A673 (cell line): ENCODE results near the gene GPR156. TPM values are rescaled to one million over a fixed set of nuclear protein-coding genes. Genes with fewer than 3 reads are reported as not detected.

ENCODE experiments used
- BruUV-seq: library from RNA; stranded (reverse); fragments of 400-500 nt; replicated peaks from 2 replicates; lab custom pipeline; 2021; lab: Mats Ljungman, UMichigan
- CTCF ChIA-PET: fragments of 300-600 bp; sonication (Branson Sonifier 250); formaldehyde crosslinking; loops from one replicate; lab custom pipeline; 2022; ENCODE audit warnings: antibody characterized with exemption; lab: Charles Lee
- POLR2A ChIA-PET: fragments of 300-600 bp; sonication (Branson Sonifier 250); formaldehyde crosslinking; loops from one replicate; lab custom pipeline; 2022; ENCODE audit warnings: antibody characterized with exemption; ENCODE audit not compliant: low non-redundant PET; lab: Charles Lee
- DNase-seq: peaks from one replicate; pipeline ENCODE4 v3.0.0-alpha.2; 2015; ENCODE audit warnings: low spot score
- H3K27ac ChIP-seq: fragments of 200-600 bp; sonication (generic); 2 replicates; pipeline ENCODE4 v1.5.1; 2016; ENCODE audit warnings: mixed run types, low read depth, mild to moderate bottlenecking, mixed read lengths, antibody characterized with exemption, low read length; ENCODE audit not compliant: poor library complexity, severe bottlenecking
- H3K27me3 ChIP-seq: fragments of 200-600 bp; sonication (generic); replicated peaks from 2 replicates; pipeline ENCODE4 v1.6.1; 2017; ENCODE audit warnings: mixed run types, low read depth, mild to moderate bottlenecking, mixed read lengths, antibody characterized with exemption, low read length; ENCODE audit not compliant: insufficient read depth, poor library complexity
- H3K36me3 ChIP-seq: fragments of 200-600 bp; sonication (generic); 2 replicates; pipeline ENCODE4 v1.6.1; 2016; ENCODE audit warnings: mixed run types, mild to moderate bottlenecking, mixed read lengths, antibody characterized with exemption, low read length; ENCODE audit not compliant: insufficient read depth, poor library complexity, severe bottlenecking
- H3K4me1 ChIP-seq: fragments of 200-600 bp; sonication (generic); 2 replicates; pipeline ENCODE4 v1.6.1; 2017; ENCODE audit warnings: mixed run types, mild to moderate bottlenecking, mixed read lengths, antibody characterized with exemption, low read length; ENCODE audit not compliant: insufficient read depth, poor library complexity, severe bottlenecking
- H3K4me3 ChIP-seq: fragments of 200-600 bp; sonication (generic); 2 replicates; pipeline ENCODE4 v1.5.1; 2016; ENCODE audit warnings: low read depth, mixed run types, mild to moderate bottlenecking, mixed read lengths, low read length; ENCODE audit not compliant: poor library complexity, severe bottlenecking
- H3K9me3 ChIP-seq: fragments of 200-600 bp; sonication (generic); 2 replicates; pipeline ENCODE4 v1.6.1; 2016; ENCODE audit warnings: mixed run types, low read depth, mild to moderate bottlenecking, mixed read lengths, antibody characterized with exemption, low read length; ENCODE audit not compliant: poor library complexity, severe bottlenecking
- EZH2 ChIP-seq: fragments of 200-600 bp; sonication (generic); IDR thresholded peaks from 2 replicates; pipeline ENCODE4 v1.6.1; 2017; ENCODE audit warnings: borderline replicate concordance, low read depth, mild to moderate bottlenecking, mixed read lengths, antibody characterized with exemption, low read length; ENCODE audit not compliant: poor library complexity, severe bottlenecking
- intact Hi-C: fragments of 100-400 bp; cut with micrococcal nuclease; formaldehyde crosslinking; loops from one replicate; pipeline ENCODE4 v1.10.0; 2022; ENCODE audit not compliant: unreplicated experiment
- total RNA-seq: library from RNA; stranded (reverse); gene quantifications from 2 replicates; pipeline ENCODE4 v1.2.3, GENCODE V29; 2021
- TF ChIP-seq, protein P1 (sequence below): fragments of 300-800, 200-600 bp; sonication (generic); conservative IDR thresholded peaks from 2 replicates; pipeline ENCODE4 v1.5.1; 2017; ENCODE audit warnings: low read depth, mild to moderate bottlenecking, antibody characterized with exemption, low read length, moderate library complexity, mixed read lengths

GPR156 gene
- total RNA-seq, 1 experiment from 2014 or later: 0.62 TPM

DNA sequence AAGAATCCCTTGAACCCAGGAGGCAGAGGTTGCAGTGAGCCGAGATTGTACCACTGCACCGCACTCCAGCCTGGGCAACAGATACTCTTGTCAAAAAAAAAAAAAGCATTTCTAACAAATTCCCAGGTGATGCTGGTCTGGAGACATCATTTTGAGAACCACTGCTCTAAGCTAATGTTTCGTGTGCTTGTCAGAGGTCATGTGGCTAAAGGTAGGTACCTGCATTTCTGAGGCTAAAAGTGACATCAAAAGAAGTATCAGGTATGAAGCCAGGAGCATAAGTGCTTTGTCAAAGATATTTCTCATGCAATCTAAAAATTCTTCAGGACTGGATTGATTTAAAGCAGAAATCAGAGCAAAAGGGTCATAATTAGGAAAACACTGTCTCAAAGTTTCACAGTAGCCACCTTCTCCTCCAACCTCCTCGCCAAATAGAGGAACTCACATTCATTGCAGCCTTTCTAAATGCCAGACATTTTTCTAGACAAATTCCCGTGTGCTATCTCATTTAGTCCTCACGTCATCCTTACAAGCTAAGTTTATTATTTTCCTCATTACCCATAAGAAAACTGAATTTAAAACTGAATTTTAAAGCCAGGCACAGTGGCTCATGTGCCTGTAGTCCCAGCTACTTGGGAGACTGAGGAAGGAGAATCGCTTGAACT, 165.0 kb downstream of the GPR156 start:
- Histone ChIP-seq H3K9me3 (no peaks in the 10 kb centered on the region), H3K4me1 (no peaks in the 10 kb centered on the region), H3K36me3 (no peaks in the 10 kb centered on the region), H3K27me3 (no peaks in the 10 kb centered on the region), H3K4me3 (no peak overlapping the region), H3K27ac (no peak overlapping the region)
- ChIA-PET POLR2A (no interaction called here), CTCF (no interaction called here)
- no peak for DNase-seq
- no TSS peak for BruUV-seq
- intact Hi-C loops: no loop called here
- no peak for TF ChIP-seq EZH2
- TF ChIP-seq, protein P1, sequence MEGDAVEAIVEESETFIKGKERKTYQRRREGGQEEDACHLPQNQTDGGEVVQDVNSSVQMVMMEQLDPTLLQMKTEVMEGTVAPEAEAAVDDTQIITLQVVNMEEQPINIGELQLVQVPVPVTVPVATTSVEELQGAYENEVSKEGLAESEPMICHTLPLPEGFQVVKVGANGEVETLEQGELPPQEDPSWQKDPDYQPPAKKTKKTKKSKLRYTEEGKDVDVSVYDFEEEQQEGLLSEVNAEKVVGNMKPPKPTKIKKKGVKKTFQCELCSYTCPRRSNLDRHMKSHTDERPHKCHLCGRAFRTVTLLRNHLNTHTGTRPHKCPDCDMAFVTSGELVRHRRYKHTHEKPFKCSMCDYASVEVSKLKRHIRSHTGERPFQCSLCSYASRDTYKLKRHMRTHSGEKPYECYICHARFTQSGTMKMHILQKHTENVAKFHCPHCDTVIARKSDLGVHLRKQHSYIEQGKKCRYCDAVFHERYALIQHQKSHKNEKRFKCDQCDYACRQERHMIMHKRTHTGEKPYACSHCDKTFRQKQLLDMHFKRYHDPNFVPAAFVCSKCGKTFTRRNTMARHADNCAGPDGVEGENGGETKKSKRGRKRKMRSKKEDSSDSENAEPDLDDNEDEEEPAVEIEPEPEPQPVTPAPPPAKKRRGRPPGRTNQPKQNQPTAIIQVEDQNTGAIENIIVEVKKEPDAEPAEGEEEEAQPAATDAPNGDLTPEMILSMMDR: no peak

Other genes with a start within 250 kb of the GPR156 start
- gene GSK3B, start 190.8 kb downstream of the GPR156 start, total RNA-seq: 52.0 and 56.6 TPM in 2 replicates
- 29.2 and 34.1 TPM in 2 replicates for gene LRRC58, start 64.1 kb upstream of the GPR156 start, total RNA-seq
- 89.1 and 122 TPM in 2 replicates for gene FSTL1, start 165.8 kb upstream of the GPR156 start, total RNA-seq